T-helper 1 cell treated with Interleukin-12 subunit alpha and Interleukin-12 subunit beta and Interleukin-4 antibody, amounts not matched to agents 30 ng/mL and 1 ng/mL, for 36 hours (primary cell): ENCODE measurements around the gene ANKFY1. TPM values are rescaled to one million over a fixed set of nuclear protein-coding genes. Genes with fewer than 3 reads are reported as not detected.

ENCODE experiments used
- intact Hi-C: fragments of 100-400 bp; cut with micrococcal nuclease; formaldehyde crosslinking; loops from one replicate; pipeline ENCODE4 v1.15.1; 2024
- total RNA-seq: library from RNA; stranded (reverse); gene quantifications from 2 replicates; pipeline ENCODE4 v1.2.3, GENCODE V29; 2022

The ANKFY1 gene
- total RNA-seq, 1 donor from 2014 or later, result 90.9 TPM

DNA sequence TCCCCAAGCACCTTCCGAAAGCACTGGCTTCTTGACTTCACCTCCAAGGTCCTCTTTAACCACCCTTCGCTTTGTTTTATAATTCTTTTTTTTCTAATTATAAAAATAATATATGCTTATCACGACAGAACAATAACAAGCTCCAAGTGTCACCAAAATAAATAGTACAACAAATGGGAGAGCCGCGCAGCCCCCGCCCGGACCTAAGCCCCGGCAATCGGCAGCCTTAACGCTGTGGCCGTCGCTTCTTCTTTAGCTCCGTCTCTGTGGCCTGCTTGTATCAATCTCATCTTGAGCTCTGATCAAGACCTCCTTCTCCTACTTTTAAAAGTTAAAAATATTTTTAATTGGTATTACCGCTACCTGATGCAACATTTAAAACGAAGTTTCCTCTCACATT, 78.1 kb downstream of the ANKFY1 start:
- intact Hi-C loops, result no loop called here

DNA sequence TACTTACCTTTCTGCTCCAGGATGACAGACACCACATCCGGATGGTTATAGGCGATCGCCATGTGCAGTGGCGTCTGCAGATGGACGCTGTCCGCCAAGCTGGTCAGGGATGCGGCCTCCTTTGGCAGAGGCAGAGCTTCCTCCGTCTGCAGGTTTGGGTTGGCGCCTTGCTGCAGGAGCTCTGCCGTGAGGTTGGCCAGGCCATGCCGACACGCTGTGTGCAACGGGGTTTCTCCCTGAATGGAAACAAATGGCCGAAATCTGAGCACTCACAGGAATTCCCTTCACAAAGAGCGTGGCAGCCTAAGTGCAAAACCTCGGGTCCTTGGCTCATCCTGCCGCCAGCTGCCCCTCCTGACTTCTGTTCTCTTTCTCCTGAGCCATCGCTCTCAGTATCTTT, 79.0 kb downstream of the ANKFY1 start:
- intact Hi-C loops, result no loop called here

DNA sequence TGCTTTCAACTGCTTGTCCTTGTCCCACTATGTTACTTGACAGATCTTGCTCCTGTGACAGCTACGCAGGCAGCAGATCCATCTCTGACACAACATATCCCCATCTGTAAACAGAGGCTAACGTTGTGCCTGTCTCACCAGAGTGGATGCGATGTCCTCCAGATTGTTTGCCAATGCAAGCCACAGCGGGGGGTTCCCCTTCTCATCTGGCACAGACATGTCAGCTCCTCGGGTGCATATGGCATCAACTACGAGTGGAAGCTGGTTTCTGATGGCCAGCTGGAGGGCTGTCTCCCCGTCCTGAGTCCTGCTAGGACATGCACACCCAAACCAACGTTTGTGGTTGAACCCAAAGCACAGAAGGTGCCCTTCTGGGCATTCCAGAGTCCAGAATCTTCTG, 81.7 kb downstream of the ANKFY1 start:
- intact Hi-C loops, result no loop called here

DNA sequence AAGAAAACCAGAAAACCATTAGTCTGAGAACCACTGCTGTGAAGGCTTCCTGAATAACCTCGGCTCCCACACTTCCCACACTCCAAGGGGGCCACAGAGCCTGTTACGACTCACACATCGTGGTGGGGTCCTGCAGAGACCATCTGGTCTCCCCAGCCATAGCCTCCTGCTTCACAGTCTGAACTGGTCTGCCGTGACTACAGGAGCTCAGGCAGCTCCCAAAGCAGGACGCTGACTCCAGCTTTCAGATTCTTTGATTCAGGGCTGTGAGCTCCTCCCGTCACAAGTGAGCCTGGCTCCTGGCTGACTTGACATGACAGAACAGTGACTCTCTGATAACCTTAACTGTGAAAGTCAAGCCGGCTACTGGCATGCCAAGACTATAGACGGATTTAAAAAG, 83.0 kb downstream of the ANKFY1 start:
- intact Hi-C loops, result no loop called here

DNA sequence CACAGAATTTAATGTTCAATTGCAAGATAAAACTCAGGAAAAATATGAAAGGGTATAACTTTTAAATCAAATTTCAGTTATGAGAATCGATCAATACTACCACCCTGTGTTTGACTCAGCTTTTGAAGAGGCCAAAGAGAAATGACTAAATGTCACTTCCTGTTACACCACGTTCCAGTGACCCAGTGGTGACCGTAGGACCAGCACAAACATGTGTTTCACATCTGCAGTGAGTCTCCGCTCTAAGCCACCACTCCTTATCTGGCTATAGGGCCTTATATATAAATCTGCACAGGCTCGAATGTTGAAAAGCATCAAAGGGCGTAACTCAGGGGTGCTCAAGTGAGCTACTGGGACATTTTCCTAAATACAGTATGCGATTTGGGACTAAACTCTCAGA, 84.7 kb downstream of the ANKFY1 start:
- intact Hi-C loops, result no loop called here

DNA sequence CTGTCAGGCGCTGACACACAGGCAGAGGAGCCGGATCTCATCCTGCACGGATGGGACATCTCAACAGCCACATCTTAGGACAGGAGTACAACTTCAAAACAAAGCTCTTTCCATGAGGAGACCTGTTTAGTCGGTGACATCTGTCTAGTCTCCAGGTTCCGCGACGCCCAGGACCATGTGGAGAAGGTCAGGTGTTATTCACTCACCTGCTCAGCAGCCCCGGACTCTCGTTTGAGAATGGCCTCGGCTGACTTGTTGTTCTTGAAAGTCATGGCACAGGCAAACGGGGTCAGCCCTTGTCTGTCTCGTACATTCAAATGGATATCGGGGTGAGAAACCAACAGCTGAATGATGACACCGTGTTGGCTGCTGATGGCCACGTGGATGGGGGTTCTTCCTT, 85.1 kb downstream of the ANKFY1 start:
- intact Hi-C loops, result no loop called here

DNA sequence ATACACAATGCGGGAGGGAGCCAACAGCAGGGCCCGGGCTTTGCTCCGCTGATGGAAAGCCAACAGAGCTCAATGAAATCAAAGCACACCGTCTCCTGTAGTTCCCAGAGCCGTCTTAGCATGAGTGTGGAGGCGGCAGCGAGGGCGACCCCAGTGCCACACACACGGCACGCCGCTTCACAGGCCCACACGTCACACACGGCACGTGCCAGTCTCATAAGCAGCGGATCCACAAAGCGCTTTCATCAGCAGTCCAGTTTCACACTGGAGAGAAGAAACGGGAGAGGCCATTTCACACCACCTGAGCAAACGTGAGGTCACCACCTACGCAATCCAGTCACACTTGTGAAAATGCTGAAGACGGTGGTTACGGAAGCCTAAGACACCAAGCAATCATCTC, 86.0 kb downstream of the ANKFY1 start:
- intact Hi-C loops, result loop anchor here (2.0 kb wide), 1 partner anchor 767 kb away; no protein-coding TSS in a partner anchor

DNA sequence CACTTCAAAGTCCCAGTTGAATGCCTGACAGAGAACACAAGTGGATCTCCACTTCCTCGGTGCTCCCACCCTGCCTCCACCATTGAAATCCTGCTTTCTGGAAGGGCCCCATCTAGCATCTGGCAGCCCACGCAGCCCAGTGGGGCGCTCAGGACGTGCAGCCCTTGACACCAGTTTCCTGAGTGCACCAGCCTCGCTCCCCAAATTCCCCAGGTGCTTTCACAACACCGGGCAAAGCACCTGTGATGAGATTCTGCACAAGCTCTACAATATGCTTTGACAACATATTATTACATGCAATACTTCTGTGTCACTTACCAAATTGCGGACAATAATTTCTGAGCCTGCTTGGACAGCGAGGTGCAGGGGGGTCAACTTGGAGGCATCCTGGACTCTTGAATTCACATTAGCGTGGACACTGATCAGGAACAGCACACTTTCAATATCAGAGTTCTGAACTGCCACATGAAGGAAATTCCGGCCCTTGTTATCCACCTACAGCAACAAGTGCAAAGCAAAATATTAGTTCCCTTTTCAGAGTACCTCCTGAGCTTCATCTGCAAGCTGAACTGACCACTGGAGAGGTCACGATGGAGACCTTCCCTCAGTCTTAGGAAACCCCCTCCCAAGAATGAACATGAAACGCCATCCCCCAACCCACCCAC, 86.8 kb downstream of the ANKFY1 start:
- intact Hi-C loops, result loop anchor here (1.0 to 2.0 kb wide), 2 partner anchors 34 to 768 kb away; partner anchors contain the start of genes CYB5D2 and ZZEF1

DNA sequence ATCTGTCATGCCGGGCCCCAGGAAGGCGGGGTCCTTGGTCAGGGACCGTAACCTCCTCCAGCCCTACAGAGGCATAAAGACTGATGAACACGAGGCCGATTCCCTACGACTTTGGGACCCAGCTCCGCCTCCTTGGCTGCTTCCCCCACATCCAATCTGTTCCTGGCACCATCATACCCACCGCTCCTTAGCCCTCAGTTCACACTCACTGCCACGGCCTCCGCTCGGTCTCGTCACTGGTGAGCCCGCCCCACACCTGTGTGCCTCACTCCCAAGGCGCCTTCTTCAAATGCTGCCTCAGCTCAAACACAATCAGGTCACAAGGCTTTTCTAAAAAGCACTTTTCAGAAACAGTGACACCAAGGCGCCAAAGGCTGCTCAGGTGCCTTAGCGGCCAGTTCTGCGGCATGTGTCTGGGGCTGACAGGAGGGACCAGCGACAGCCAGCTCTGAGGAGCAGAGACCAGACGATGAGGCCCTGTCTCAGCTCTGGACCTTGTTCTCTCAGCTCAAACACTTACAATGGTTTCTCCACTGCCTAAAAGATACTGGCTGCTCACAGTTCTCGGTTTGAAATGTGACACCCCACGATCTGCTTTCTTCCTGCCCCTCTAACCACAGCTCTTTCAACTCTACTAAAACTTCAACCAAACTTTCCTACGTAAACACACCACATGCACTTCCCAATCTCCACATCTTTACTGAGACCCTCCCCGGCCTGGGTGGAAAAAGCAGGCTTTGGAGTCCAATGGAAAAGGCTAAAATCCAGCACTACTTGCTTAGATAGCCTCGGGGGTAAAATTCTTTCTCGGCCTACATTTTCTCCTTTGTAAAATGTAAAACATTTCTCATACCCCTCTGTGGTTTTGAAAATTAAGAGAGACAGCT, 87.6 kb downstream of the ANKFY1 start:
- intact Hi-C loops, result loop anchor here (1.0 to 2.0 kb wide), 2 partner anchors 33 to 769 kb away; partner anchors contain the start of genes CYB5D2 and ZZEF1

DNA sequence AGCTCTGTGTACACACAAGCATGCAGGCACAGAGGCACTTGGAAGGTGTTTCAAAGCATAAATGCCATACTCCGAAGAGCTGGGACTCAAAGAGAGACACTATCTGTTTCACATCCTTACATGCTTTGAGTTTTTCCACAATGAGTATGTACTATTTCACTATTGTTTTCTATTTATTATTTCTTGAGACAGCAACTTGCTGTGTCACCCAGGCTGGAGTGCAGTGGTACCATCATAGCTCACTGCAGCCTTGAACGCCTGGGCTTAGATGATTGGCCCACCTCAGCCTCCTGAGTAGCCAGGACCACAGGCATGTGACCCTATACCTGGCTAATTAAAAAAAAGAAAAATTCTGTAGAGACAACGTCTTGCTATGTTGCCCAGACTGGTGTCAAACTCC, 89.2 kb downstream of the ANKFY1 start:
- intact Hi-C loops, result no loop called here

DNA sequence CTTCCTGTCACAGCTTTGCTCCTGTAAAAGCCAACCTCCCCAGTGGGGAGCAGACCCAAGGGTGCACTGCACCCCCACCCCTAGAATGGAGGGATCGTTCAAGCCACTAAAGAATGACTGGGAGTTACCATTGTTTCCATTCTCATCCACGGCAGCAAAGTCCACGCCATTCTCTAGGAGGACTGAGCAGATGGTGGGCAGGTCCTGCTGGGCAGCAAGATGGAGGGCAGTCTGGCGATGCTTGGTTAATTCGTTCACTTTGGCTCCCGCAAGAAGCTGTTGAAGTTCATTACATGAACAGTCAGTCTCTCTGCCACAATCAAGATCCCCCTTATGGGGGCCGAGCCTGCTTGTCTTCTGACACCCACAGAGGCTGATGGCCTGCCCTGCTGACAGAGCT, 90.0 kb downstream of the ANKFY1 start:
- intact Hi-C loops, result no loop called here

DNA sequence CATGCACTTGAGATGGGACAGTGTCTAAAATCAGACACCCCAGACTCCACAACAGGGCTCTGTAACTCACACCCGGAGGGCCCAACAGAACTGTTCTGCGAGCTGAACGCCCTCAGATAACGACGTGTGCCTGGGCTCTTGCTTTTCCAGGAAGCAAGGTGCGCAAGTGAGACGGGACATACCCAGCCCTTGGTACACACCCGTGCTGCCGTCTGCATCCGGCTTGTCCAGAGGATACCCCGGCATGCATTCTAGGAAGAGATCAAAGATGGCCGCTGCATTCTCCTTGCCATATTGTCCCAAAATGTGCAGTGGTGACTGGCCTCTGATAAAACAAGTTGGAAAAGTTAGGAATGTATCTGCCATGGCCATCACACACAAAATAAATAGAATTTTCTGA, 91.4 kb downstream of the ANKFY1 start:
- intact Hi-C loops, result no loop called here

DNA sequence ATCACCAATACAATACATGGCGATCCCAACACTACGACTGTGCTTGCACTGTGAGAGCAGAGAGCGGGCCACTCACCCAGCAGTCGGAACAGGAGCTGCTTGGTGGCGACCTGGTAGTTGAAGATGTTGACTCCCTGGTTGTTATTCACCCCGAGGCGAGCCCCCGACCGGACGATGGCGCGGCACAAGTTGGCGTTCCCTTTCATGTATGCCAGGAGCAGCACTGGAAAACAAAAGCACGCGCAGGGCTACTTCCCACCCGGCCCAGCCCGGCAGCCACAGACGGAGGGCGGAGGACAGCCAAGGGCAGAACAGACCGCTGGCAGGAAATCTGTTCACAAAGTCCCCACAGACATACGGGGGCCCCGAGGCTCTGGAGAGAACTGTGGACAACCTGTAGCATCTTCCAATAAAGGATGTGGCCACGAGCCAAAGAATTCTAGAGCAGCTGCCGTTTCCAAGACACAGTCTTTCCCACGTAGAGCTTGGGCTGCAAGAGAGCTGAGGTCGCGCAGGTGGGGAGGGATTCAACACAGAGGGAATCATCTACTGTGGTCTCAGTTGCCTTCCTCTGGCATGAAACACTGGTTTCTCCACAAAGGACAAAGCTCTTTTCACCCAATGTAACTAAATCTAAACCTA, 93.0 kb downstream of the ANKFY1 start:
- intact Hi-C loops, result no loop called here

DNA sequence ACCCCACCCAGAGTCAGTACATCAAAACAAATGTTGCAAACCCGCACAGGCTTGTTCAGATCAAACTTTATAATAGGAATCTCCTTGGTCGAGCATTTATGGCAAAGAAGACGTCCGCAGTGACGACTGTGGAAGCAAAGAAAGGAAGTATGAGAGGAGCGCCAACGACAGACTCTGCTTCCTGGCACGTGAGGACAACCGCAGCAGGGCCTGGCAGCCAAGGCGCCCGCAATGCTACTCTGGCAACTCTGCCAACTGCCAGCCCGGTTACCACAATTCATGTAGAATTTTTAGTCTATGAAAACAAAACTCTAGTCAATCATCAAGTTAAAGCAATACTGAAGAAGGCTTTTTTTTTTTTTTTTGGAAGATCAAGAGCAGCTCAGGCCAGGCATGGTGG, 96.0 kb downstream of the ANKFY1 start:
- intact Hi-C loops, result no loop called here

DNA sequence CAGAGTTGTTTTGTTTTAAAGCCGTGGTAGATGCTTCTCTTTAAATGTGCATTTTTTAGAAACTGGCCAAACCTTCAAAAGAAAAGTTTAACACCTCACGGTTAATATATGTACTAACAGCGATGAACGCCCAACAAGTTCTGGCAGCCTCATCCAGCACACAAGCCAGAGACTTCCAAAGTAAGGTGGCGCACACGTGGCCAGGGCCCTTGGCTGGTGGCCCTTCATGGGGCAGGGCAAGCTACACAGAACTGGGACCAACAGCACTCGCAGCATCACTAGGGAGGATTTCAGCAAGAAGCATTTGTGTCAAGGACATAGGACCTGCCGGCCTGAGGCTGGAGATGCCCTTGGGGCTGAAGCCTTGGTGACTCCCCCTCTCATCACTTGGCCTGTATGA, 97.4 kb downstream of the ANKFY1 start:
- intact Hi-C loops, result no loop called here

DNA sequence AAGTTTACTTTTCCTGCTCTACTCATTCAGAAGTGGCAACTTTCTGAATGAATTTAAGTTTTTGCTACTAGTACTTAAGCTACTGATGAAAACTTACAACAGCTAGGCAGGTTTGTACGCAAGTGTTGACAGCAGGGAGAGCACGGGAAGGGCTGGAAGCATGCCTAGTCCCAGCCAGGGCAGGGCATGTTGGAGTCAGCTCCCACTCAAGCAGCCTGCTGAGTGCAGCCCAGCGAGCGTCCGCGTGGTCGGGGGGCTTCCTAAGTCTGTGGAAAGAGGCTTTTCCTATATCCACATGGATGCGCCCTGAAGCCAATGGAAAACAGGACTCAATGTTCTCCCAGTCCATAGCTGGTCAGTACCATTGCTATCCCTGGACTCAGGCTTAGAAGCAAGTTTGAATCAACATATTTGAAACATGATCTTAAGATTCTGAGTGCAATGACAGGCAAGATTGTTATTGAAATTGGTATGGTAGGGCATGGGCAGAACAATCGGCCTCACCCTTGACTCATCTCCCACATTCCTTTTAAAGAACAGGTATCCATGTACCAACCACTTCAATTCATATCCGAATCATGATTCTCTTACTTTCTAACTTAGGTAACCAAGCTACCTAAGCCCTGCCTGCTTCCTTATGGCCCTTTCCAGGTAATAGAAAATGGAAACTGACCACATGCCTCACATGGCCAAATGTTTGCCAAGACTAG, 98.3 kb downstream of the ANKFY1 start:
- intact Hi-C loops, result no loop called here

DNA sequence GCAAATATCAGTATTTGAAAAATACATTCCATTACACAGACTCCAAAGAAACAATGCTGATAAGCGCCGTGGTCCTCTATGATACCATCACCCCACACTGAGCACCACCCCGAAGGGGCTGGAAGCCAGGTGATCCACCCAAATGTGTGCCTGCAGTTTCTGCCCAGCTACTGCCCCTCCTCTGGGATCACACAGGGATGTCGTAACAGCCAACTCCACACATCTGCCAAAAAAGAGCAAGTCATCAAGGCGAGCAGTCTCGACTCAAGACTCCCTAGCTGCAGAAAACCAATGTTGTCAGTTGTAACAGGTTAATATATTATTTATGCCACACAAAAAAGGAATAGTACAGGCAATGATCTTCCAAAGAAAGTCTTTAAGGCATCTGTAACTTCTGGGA, 99.8 kb downstream of the ANKFY1 start:
- intact Hi-C loops, result no loop called here

DNA sequence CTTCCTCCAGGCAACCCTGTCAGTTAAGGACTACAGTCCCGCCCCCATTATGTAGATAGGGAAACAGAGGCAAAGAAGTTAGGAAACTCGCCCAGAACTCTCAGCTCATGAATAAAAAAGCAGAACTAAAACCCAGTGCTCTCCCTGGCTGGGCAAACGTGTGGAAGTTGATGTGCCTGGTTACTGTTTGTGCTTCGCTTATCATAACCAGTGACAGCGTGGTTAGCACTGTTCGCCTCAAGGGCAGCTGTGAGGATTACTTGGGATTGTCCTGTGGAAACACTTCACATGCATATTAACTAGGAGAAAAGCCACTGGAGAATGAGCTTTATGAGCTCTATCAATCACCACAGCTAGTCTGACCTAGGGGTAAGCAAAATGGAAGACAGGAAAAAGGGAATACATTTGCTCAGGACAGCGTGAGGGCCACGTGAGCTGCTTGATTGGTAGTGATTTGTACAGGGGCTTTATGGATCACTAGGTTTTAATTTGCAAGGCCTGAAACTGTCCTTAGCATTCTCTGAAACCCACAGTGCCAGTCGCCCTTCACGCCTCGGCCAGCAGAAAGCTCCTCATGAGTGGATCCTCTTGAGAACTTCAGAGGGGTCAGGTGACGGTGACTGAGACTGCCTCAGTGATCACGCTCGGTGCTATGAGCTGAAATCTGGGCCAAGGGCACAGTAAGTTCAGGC, 100.9 kb downstream of the ANKFY1 start:
- intact Hi-C loops, result no loop called here

DNA sequence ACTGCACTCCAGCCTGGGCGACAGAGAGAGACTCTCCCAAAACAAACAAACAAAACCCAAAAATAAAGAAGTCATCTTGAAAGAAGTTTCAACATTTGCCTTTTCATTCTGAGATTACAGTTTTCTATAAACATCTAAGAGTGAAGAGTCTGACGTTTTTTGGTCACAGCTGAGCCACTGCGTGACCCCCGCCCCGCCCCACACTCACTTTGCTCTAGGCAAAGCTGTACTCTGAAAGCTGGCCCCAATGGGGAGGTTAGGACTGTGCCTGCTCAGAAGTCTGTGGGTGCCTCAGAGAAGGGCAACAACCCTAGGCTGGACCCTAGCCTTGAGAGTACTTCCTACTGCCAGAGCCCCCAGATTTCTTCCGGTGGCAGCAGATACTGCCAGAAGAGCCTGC, 101.5 kb downstream of the ANKFY1 start:
- intact Hi-C loops, result no loop called here

DNA sequence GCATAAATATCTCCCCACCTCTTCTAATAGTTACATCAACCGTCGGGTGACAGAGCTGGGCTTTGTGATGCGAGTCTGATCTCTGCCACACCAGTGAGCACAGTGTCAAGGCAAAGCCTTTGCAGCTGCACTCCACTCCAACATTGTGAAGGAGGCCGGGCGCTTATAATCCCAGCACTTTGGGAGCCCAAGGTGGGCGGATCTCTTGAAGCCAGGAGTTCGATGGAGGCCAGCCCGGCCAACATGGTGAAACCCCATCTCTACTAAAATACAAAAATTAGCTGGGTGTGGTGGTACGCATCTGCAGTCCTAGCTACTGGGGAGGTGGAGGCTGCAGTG, 101.8 kb downstream of the ANKFY1 start:
- intact Hi-C loops, result no loop called here
